Measurements from ENCODE around the gene TRPV4. TPM values are rescaled to one million over a fixed set of nuclear protein-coding genes. Genes with fewer than 3 reads are reported as not detected.

TRPV4 gene
- total RNA-seq, 6 experiments from 2014 or later: 5.3 to 10.3 (median 6.7) TPM

DNA sequence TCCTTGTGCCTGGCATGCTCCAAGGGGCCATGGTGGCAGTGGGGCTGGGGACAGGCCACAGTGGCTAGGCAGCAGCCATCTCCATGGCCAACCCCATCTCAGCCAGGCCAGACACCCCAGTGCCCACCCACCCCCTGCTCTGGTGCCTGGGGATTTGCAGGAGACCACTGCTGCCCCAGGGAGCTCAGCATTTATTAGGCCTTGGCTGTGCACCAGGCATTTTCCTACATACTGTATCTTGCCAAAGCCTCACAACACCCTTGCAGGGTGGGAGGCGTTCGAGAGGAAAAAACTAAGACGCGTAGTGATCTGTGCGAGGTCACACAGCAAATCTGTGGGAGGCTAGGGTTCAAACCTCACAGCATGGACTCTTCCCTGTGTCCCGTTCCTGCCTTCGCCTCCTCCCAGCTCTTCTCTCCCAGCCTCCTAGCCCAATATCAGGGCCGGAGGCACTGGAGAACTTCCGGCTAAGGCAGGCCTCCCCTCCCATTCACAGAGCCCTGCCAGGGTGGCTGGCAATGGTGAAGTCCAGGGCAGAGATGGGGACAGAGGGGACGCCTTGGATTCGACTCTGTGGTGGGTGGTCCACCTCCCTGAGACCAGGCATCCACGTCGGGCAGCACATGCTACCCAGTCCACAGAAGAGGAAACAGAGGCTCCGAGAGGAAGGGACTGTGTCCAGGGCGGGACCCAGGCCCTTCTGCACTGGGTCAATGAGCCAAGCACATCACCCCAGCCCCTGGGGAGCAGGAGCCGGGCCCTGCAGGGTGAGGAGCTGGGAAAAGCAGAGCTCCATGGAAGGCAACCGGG is 62.1 kb downstream of the TRPV4 start:
- intact Hi-C loops (cut with DNase I): loop anchor here (5.0 to 10.0 kb wide), 4 partner anchors 174 to 336 kb away; no protein-coding TSS in a partner anchor
- ATAC-seq (no peak), DNase-seq (peak in 2 of 3 donors; percentile 32 to 40)
- Histone ChIP-seq H3K9me3 (no peaks in the 10 kb centered on the region), H3K4me1 (peaks cover 0 to 14% (median 4%) of the 10 kb centered on the region in 4 donors), H3K27ac (no peak overlapping the region), H3K27me3 (no peaks in the 10 kb centered on the region), H3K36me3 (no peaks in the 10 kb centered on the region), H3K4me3 (no peak overlapping the region)
- TF ChIP-seq, protein P1, sequence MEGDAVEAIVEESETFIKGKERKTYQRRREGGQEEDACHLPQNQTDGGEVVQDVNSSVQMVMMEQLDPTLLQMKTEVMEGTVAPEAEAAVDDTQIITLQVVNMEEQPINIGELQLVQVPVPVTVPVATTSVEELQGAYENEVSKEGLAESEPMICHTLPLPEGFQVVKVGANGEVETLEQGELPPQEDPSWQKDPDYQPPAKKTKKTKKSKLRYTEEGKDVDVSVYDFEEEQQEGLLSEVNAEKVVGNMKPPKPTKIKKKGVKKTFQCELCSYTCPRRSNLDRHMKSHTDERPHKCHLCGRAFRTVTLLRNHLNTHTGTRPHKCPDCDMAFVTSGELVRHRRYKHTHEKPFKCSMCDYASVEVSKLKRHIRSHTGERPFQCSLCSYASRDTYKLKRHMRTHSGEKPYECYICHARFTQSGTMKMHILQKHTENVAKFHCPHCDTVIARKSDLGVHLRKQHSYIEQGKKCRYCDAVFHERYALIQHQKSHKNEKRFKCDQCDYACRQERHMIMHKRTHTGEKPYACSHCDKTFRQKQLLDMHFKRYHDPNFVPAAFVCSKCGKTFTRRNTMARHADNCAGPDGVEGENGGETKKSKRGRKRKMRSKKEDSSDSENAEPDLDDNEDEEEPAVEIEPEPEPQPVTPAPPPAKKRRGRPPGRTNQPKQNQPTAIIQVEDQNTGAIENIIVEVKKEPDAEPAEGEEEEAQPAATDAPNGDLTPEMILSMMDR (IDR thresholded peaks at IDR 0.05): no peak
- no peak for TF ChIP-seq POLR2A (IDR thresholded peaks at IDR 0.05)
- WGBS (ENCODE audit: insufficient coverage, low coverage, low lambda C conversion rate, missing lambda C conversion rate): 96% methylated on average over 11 of the region's 17 CpGs

DNA sequence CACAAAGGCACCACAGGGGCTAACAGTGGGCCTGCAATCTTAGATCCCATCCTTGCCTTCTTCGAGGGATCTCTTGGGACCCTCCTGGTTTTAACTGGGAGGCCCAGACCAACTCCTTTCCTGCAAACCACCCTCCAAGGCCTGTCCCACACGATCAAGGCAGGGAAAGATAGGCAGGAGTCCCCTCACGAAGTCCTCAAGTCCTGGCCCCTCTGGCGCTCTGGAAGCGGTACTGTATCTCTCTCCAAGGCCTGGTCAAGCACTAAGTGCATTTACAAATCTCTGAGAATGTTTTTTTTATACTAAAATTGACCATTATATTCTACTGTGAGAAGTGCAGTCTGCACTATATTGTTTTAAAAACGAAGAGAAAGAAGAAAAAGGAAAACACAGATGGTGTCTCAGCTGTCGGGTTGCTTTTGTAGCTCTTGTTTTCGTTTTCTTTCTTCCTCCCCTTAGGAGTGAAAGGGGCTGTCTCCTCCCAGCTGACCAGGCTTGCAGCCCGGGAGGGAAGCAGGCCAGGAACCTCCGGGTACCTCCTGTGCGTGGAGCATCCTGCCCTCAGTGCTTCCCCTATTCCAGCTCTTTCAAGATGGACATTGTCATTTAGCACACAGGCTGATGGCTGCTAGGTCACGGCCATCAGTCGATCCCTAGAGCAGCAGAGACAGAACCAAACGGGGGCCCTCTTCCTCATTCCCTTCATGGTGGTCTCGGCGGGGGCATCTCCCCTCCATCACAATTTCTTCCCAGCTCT is 62.9 kb downstream of the TRPV4 start:
- Histone ChIP-seq H3K36me3 (no peaks in the 10 kb centered on the region), H3K4me3 (no peak overlapping the region), H3K4me1 (peaks cover 0 to 14% (median 4%) of the 10 kb centered on the region in 4 donors), H3K9me3 (no peaks in the 10 kb centered on the region), H3K27ac (no peak overlapping the region), H3K27me3 (no peaks in the 10 kb centered on the region)
- ATAC-seq: no peak
- peak in 2 of 3 donors; percentile 11 to 22 for DNase-seq
- WGBS (ENCODE audit: insufficient coverage, low coverage, low lambda C conversion rate, missing lambda C conversion rate): 80% methylated on average over 9 of the region's 16 CpGs
- no peak for TF ChIP-seq POLR2A (IDR thresholded peaks at IDR 0.05)
- TF ChIP-seq, protein P1 (IDR thresholded peaks at IDR 0.05): no peak
- intact Hi-C loops (cut with DNase I): loop anchor here (5.0 to 10.0 kb wide), 4 partner anchors 173 to 335 kb away; no protein-coding TSS in a partner anchor

DNA sequence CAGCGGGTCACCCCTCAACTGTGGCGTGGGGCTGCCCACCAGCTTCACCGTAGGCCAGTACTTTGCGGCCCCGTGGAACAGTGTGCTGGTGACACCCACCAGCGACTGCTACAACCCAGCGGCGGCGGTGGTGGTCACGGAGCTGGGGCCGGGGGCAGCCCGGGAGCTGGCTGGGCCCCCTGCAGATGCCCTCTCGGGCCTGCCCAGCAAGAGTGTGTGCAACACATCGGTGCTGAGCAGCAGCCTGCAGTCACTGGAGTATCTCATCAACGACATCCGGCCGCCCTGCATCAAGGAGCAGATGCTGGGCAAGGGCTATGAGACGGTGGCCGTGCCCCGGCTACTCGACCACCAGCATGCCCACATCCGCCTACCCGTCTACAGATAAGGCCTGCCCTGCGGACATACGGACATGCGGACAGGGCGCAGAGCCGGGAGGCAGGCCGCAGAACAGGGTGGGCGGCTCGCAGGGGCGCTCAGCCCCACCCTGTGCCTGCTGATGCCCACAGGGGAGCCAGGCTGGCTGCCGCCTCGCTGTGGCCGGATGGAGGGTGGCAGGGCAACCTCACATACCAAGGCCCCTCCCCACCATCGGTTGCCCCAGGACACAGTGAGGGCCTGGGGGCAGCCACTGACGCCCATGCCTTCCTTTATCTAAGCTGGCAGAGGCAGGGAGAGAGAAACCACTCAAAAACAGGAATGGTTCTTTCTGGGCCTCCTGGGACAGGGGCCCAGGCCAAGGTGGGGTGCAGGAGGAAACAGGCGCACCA is 64.1 kb downstream of the TRPV4 start:
- WGBS (ENCODE audit: insufficient coverage, low coverage, low lambda C conversion rate, missing lambda C conversion rate): no CpG with 5 or more reads among the region's 38 CpGs
- ATAC-seq (no peak), DNase-seq (peak in 2 of 3 donors; percentile 42 to 51)
- intact Hi-C loops (cut with DNase I): no loop called here
- peaks cover 0 to 14% (median 4%) of the 10 kb centered on the region in 4 donors for H3K4me1 ChIP-seq
- H3K4me3 ChIP-seq: no peak overlapping the region
- no peaks in the 10 kb centered on the region for H3K27me3 ChIP-seq
- H3K36me3 ChIP-seq: no peaks in the 10 kb centered on the region
- TF ChIP-seq, protein P1 (IDR thresholded peaks at IDR 0.05): no peak
- TF ChIP-seq POLR2A (IDR thresholded peaks at IDR 0.05): no peak
- H3K9me3 ChIP-seq: no peaks in the 10 kb centered on the region
- no peak overlapping the region for H3K27ac ChIP-seq
